Transverse colon (tissue), 4 donors: ENCODE data around the gene AMY1A. TPM values are rescaled to one million over a fixed set of nuclear protein-coding genes. Genes with fewer than 3 reads are reported as not detected.
"Not testable (repeated sequence)": the region's sequence is repeated elsewhere in the genome, so short reads cannot be mapped to it uniquely, and the experiment has no call there.

Experiments
- DNase-seq: peaks from one replicate; pipeline ENCODE4 v3.0.0-alpha.2; 2019
- H3K27ac ChIP-seq, 4 donors: fragments of 200-600 bp; sonication (generic); 2 replicates each; pipeline ENCODE4 v1.5.1; 2016 to 2018; ENCODE audit warnings: inconsistent platforms in 4 of 4
- H3K27me3 ChIP-seq: fragments of 200-600 bp; sonication (generic); 2 replicates; pipeline ENCODE4 v1.5.1; 2017; ENCODE audit warnings: inconsistent platforms
- H3K36me3 ChIP-seq, 4 donors: fragments of 200-600 bp; sonication (generic); 2 replicates each; pipeline ENCODE4 v1.5.1; 2017 to 2019; ENCODE audit warnings: inconsistent platforms in 4 of 4
- H3K4me1 ChIP-seq, 4 donors: fragments of 200-600 bp; sonication (generic); 2 replicates each; pipeline ENCODE4 v1.5.1; 2017 to 2020; ENCODE audit warnings: inconsistent platforms in 4 of 4
- H3K4me3 ChIP-seq, 4 donors: fragments of 200-600 bp; sonication (generic); 1 replicate in 1 of 4; 2 replicates in 3 of 4; pipeline versions ENCODE4 v1.5.1 to v1.6.1; 2017 to 2019; ENCODE audit warnings: inconsistent platforms in 4 of 4
- H3K9me3 ChIP-seq, 2 donors: fragments of 200-600 bp; sonication (generic); 2 replicates each; pipeline ENCODE4 v1.5.1; 2017 to 2019; ENCODE audit warnings: inconsistent platforms in 2 of 2
- CTCF ChIP-seq, 5 experiments: fragments of 200-600 bp in 3 of 5; fragments of 450-650 bp in 2 of 5; sonication (generic) in 3 of 5; IDR thresholded peaks; 1 replicate in 2 of 5; 2 replicates in 3 of 5; pipeline ENCODE4 v1.5.1; 2016 to 2017; ENCODE audit warnings: antibody characterized with exemption in 5 of 5, inconsistent platforms in 3 of 5, mild to moderate bottlenecking in 2 of 5, moderate library complexity in 1 of 5
- EP300 ChIP-seq: sonication (generic); formaldehyde crosslinking; IDR thresholded peaks from one replicate; pipeline ENCODE4 v1.6.1; 2017; ENCODE audit warnings: antibody characterized with exemption, low read depth
- POLR2A ChIP-seq: fragments of 450-650 bp; IDR thresholded peaks from one replicate; pipeline ENCODE4 v1.6.1; 2016; ENCODE audit warnings: antibody characterized with exemption, mild to moderate bottlenecking, moderate library complexity
- POLR2AphosphoS5 ChIP-seq, 3 donors: sonication (generic); formaldehyde crosslinking; IDR thresholded peaks; one replicate each; pipeline ENCODE4 v1.6.1; 2016; ENCODE audit warnings: antibody characterized with exemption in 3 of 3
- WGBS, 2 donors: methylation state at CpG; one replicate each; pipeline ENCODE4 v1.1.5; 2018; ENCODE audit warnings: low coverage in 1 of 2; 5-methylcytosine and 5-hydroxymethylcytosine counted together
- in situ Hi-C, 4 donors: fragments of 200-750 bp; cut with MboI; loops; one replicate each; pipeline versions ENCODE4 v1.15.0 to v1.15.1; 2017; ENCODE audit warnings: low sequenced_read_pairs in 3 of 4, low pct_ligation_motif_present in 1 of 4, low pct_unique_long_range_greater_than_20kb in 1 of 4
- intact Hi-C: fragments of 100-400 bp; cut with DNase I; formaldehyde crosslinking; loops from one replicate; pipeline ENCODE4 v1.15.1; 2023; ENCODE audit warnings: low total_unique reads
- total RNA-seq, 4 donors: library from RNA; depleted of rRNA; stranded (reverse); fragments of >200 nt; gene quantifications; one replicate each; pipeline ENCODE4 v1.1.0, GENCODE V29; 2016

Gene AMY1A
- total RNA-seq, result not detected

DNA sequence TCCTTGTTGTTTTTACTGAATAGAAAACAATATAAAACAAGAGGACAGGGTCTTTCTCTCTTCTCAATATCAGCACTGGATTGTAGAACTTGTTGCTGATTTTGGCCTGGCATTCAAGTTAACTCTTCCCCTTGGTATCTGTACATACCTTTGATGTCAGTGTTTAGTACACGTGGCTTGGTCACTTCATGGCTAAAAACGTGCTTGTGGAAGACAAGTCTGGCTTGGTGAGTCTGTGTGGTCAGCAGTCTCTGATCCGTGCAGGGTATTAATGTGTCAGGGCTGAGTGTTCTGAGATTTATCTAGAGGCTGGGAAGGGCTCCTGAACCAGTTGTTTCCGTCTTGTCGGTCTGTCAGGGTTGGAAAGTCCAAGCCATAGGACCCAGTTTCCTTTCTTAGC, at the start of gene AMY1A:
Gene AMY1A, plus strand, starts transcription at position 301 of the 400 bp plus-strand sequence. CDS start 571 bp downstream, outside the sequence.
- H3K4me3 ChIP-seq, H3K27me3 ChIP-seq, intact Hi-C loops, H3K27ac ChIP-seq, DNase-seq, H3K36me3 ChIP-seq, in situ Hi-C loops, H3K9me3 ChIP-seq, H3K4me1 ChIP-seq: not testable (repeated sequence)
- no CpG with 5 or more reads among the region's 5 CpGs for WGBS, 2 donors

DNA sequence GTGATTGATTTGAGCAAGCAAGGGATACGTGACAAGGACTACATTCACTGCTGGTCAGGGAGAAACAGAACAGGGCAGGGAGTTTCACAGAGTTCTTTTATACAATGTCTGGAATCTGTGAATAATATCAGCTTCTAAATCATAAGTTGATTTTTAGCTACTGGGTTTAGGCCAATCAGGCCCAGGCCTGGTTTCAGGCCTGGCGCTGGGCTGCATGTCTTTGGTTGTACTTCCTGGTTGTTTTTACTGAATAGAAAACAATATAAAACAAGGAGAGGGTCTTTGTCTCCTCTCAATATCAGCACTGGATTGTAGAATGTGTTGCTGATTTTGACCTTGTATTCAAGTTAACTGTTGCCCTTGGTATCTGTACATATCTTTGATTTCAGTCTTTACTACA, 39.2 kb upstream of the AMY1A start:
- WGBS, 2 donors, result 89% methylated on average over 2 of the region's 2 CpGs; no CpG with 5 or more reads in 1 of the 2 donors
- Histone ChIP-seq H3K4me1 (no peaks in the 10 kb centered on the region), H3K9me3 (no peaks in the 10 kb centered on the region), H3K27me3 (no peaks in the 10 kb centered on the region), H3K27ac (no peak overlapping the region), H3K4me3 (no peak overlapping the region), H3K36me3 (no peaks in the 10 kb centered on the region)
- in situ Hi-C loops, result no loop called here
- TF ChIP-seq EP300 (no peak), POLR2AphosphoS5 (IDR thresholded peaks at IDR 0.05) (no peak), POLR2A (no peak), CTCF (IDR thresholded peaks at IDR 0.05) (no peak)
- no peak for DNase-seq
- intact Hi-C loops, result no loop called here

DNA sequence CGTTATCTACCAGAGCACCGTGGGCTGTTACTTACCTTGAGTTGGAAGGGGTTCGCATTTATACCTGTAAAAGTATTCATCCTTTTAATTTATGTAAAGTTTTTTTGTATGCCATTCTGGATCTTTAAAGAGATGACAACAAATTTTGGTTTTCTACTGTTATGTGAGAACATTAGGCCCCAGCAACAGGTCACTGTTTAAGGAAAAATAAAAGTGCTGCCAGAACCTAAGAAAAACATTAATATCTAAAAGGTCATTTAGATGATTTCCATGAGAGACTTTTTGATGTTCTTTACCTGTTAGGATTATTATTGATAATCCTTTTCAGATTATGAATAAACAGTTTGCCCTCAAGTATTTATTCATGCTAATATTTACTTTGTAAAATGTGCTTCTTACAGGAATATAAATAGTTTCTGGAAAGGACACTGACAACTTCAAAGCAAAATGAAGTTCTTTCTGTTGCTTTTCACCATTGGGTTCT, 38.5 kb upstream of the AMY1A start, which contains the start of gene AMY2A:
Gene AMY2A, plus strand, starts transcription at position 434 of the 484 bp plus-strand sequence. Its CDS starts 14 bp downstream, at position 448.
- H3K36me3 ChIP-seq, intact Hi-C loops, DNase-seq, in situ Hi-C loops, H3K27me3 ChIP-seq, H3K4me1 ChIP-seq, H3K27ac ChIP-seq, H3K4me3 ChIP-seq, H3K9me3 ChIP-seq: not testable (repeated sequence)
- 69 to 83% methylated on average over 3 of the region's 3 CpGs for WGBS, 2 donors

GRCh38 chr1:103627436-103627835, 28.1 kb upstream of the AMY1A start:
- H3K4me1 ChIP-seq, DNase-seq, in situ Hi-C loops, H3K36me3 ChIP-seq, H3K27ac ChIP-seq, H3K9me3 ChIP-seq, H3K27me3 ChIP-seq, H3K4me3 ChIP-seq, intact Hi-C loops: not testable (repeated sequence)
- 87 to 100% methylated on average over 1 to 4 of the region's 4 CpGs for WGBS, 2 donors

- H3K36me3 ChIP-seq, H3K27me3 ChIP-seq, in situ Hi-C loops, H3K27ac ChIP-seq, DNase-seq, H3K9me3 ChIP-seq, H3K4me3 ChIP-seq, H3K4me1 ChIP-seq, intact Hi-C loops: not testable (repeated sequence)
- WGBS, 2 donors, result no CpG with 5 or more reads among the region's 3 CpGs
Observed at GRCh38 chr1:103641194-103641593, 14.4 kb upstream of the AMY1A start.

DNA sequence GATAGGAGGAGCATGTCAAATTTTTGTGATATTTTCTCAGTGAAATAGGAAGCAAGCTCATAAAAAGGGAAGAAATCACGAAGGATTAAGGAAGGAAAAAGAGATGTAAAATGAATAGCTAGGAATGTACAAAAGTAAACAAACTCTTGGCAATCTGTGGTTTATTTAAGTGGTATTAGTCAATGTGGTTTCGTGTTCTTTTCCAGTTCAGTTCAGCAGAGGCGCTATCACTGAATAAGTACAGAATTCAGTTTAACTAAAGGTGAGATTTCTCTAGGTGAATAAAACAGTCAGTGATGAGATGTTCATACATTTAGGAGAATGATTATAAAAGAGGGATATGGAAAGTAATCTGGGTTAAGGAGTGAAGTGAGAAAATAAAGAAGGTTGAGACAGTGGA, 11.7 kb upstream of the AMY1A start:
- H3K27ac ChIP-seq, H3K27me3 ChIP-seq, DNase-seq, in situ Hi-C loops, H3K4me1 ChIP-seq, H3K9me3 ChIP-seq, intact Hi-C loops, H3K4me3 ChIP-seq, H3K36me3 ChIP-seq: not testable (repeated sequence)
- no CpG with 5 or more reads among the region's 3 CpGs for WGBS, 2 donors

DNA sequence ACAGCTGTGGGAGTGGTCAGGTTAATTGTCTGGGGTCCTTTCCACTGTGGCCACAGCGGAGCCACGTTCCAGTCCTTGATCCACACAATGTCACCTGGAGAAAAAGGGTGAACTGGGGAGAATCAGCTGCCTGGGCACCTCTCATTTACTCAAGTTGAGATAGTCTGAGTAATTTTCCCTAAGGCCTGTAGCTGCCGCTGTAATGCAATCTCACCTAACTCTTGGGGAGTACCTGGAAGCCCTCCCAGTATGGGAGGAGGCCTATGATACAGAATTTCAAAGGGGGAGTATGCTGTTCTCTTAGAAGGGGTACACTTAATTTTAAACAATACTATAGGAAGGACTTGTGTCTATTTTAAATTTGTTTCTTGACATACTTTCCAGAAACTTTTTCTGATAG, 5.3 kb upstream of the AMY1A start:
- H3K36me3 ChIP-seq, H3K4me1 ChIP-seq, H3K9me3 ChIP-seq, H3K27me3 ChIP-seq, H3K4me3 ChIP-seq, DNase-seq, intact Hi-C loops, in situ Hi-C loops, H3K27ac ChIP-seq: not testable (repeated sequence)
- WGBS, 2 donors, result no CpG with 5 or more reads among the region's 3 CpGs

- intact Hi-C loops, DNase-seq, H3K27ac ChIP-seq, H3K36me3 ChIP-seq, H3K27me3 ChIP-seq, in situ Hi-C loops, H3K9me3 ChIP-seq, H3K4me1 ChIP-seq, H3K4me3 ChIP-seq: not testable (repeated sequence)
- WGBS, 2 donors, result no CpG with 5 or more reads among the region's 4 CpGs
Observed at GRCh38 chr1:103650889-103651288, 4.7 kb upstream of the AMY1A start.

- H3K27ac ChIP-seq, H3K36me3 ChIP-seq, DNase-seq, in situ Hi-C loops, H3K4me3 ChIP-seq, intact Hi-C loops, H3K9me3 ChIP-seq, H3K4me1 ChIP-seq, H3K27me3 ChIP-seq: not testable (repeated sequence)
- no CpG with 5 or more reads among the region's 6 CpGs for WGBS, 2 donors
Observed at GRCh38 chr1:103654133-103654532, 1.4 kb upstream of the AMY1A start.

DNA sequence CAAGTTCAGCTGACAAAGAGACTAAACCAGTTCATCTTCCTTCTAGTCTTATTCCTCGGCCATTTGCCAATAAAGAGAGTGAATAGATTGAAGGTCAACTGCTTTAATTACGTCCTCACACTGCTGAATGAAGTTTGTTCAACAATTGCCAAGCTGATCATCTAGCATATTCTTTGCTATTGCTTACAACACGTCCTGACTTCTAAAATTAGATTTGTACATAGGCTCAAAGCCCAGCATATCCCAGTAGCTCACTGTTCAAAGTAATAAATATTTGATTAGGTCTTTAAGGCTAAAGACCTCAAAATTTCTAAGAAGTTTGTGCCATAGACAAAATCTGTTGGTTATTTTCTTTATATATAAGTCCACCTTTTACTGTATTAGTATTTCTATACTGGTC, 20.8 kb downstream of the AMY1A start:
- DNase-seq, in situ Hi-C loops: not testable (repeated sequence)

More for the DNA sequence above, 20.8 kb downstream of the AMY1A start:
- H3K4me1 ChIP-seq, H3K36me3 ChIP-seq, H3K27me3 ChIP-seq, H3K4me3 ChIP-seq, H3K9me3 ChIP-seq, H3K27ac ChIP-seq, intact Hi-C loops: not testable (repeated sequence)
- no CpG with 5 or more reads among the region's 3 CpGs for WGBS, 2 donors
